GM13976 (cell line): ENCODE data around the gene ATP8B1.

Source experiments
- DNase-seq: peaks from one replicate; pipeline ENCODE4 v3.0.0; 2012; ENCODE audit warnings: low spot score
- in situ Hi-C: fragments of 300-500 bp; cut with MboI; formaldehyde crosslinking; loops from one replicate; pipeline ENCODE4 v1.12.0; 2022; ENCODE audit warnings: low sequenced_read_pairs, mixed read lengths, inconsistent platforms; ENCODE audit not compliant: unreplicated experiment
- TF ChIP-seq, protein P1 (sequence below): IDR thresholded peaks from 2 replicates; pipeline ENCODE4 v1.5.1; 2012; ENCODE audit warnings: borderline replicate concordance, mild to moderate bottlenecking; ENCODE audit not compliant: insufficient read depth; ENCODE audit errors: extremely low read depth, missing control alignments, control extremely low read depth

ATP8B1 gene

GRCh38 chr18:57716549-57716948 is 86.6 kb downstream of the ATP8B1 start:
- DNase-seq, result no peak
- in situ Hi-C loops, result no loop called here
- TF ChIP-seq, protein P1, sequence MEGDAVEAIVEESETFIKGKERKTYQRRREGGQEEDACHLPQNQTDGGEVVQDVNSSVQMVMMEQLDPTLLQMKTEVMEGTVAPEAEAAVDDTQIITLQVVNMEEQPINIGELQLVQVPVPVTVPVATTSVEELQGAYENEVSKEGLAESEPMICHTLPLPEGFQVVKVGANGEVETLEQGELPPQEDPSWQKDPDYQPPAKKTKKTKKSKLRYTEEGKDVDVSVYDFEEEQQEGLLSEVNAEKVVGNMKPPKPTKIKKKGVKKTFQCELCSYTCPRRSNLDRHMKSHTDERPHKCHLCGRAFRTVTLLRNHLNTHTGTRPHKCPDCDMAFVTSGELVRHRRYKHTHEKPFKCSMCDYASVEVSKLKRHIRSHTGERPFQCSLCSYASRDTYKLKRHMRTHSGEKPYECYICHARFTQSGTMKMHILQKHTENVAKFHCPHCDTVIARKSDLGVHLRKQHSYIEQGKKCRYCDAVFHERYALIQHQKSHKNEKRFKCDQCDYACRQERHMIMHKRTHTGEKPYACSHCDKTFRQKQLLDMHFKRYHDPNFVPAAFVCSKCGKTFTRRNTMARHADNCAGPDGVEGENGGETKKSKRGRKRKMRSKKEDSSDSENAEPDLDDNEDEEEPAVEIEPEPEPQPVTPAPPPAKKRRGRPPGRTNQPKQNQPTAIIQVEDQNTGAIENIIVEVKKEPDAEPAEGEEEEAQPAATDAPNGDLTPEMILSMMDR, result no peak

- no peak for DNase-seq
- TF ChIP-seq, protein P1, result no peak
- in situ Hi-C loops, result no loop called here
Observed at GRCh38 chr18:57715671-57716070, 87.4 kb downstream of the ATP8B1 start.

DNA sequence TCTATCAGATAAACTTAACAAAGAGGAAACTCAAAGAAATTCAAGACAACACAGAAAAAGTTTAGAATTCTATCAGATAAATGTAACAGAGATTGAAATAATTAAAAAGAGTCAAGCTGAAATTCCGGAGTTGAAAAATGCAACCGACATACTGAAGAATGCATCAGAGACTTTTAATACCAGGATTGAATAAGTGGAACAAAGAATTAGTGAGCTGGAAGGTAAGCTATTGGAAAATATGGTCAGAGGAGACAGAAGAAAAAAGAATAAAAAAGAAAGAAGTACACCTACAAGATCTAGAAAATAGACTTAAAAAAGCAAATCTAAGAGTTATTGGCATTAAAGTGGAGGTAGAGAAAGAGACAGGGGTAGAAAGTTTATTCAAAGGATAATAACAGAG is 88.0 kb downstream of the ATP8B1 start:
- in situ Hi-C loops, result no loop called here
- DNase-seq, result no peak
- TF ChIP-seq, protein P1, result no peak

- in situ Hi-C loops, result no loop called here
- DNase-seq, result no peak
- TF ChIP-seq, protein P1, result no peak
Observed at GRCh38 chr18:57710226-57710625, 92.9 kb downstream of the ATP8B1 start.

DNA sequence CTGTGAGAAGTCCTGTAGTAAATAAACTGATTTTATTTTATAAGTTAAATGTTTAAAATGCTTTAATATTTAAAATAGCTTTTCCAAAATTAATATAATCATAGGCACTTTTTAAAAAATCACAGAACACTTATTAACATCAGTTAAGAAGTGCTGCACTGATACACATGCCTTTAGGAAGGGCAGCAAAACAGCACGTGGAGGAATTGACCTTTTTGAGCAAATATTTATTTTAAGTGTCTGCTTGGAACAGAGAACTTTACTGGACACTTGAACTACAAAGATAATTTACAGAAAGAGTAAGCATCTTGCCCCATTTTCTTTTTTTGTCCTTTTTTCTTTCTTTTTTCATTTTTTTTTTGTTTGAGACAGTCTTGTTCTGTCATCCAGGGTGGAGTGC is 93.8 kb downstream of the ATP8B1 start:
- in situ Hi-C loops, result no loop called here
- DNase-seq, result no peak
- TF ChIP-seq, protein P1, result no peak

DNA sequence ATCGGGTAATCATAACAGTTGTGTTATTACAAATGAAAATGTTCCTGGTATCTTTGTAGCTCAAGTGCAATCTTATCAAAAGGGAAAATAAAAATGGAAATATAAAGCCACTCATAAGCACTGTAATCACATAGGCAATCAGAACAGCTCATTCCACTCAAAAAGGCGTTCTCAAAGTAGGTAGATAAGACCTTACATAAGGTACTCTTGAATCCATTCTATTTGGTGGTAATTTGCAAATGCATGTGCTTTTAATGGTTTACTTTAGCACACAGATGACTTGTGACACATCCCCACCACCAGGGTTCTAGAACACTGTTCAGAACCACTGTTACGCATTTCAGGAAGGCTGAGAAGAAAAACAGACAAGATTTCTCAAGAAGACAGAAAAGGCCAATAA is 94.8 kb downstream of the ATP8B1 start:
- TF ChIP-seq, protein P1, result no peak
- no peak for DNase-seq
- in situ Hi-C loops, result no loop called here
